ENCODE results near the gene EPHA4. TPM values are rescaled to one million over a fixed set of nuclear protein-coding genes. Genes with fewer than 3 reads are reported as not detected.

The EPHA4 gene
- total and polyA plus RNA-seq, 2 of the 4 experiments (the other 2 are of a cell fraction), result 36.9 to 132 TPM

DNA sequence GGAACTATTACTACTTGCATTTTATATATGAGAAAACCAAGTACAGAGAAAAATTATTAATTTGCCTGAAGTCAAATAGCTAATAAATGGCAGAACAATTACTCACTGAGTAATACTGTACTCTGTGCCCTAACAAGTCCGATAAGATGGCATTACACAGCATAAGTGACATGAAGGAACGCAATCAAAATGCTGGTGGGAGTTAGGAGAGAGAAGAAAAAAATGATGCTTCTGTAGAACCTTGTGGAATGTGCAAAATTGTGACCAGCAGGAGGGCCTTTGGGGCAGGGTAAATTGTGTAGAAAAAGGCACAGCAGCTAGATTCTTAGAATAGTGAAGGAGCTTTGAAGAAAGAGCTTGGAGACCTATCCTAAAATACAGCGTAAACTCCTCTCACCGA is 32.9 kb downstream of the EPHA4 start:
- Histone ChIP-seq H3K4ac (ENCODE audit: low read depth, low read length) (no peak overlapping the region), H3K9me1 (ENCODE audit: insufficient read depth, low read length) (no peaks in the 10 kb centered on the region), H2AFZ (replicated peaks; ENCODE audit: low read length, poor library complexity) (no peak overlapping the region), H3K27ac (ENCODE audit: insufficient read depth, low read length) (no peak overlapping the region), H3K18ac (ENCODE audit: low read depth, low read length) (no peak overlapping the region), H3K27me3 (ENCODE audit: control insufficient read depth, insufficient read depth, low read length) (no peaks in the 10 kb centered on the region), H3K4me3 (ENCODE audit: insufficient read depth, low read depth, low read length) (no peak overlapping the region), H3K9me3 (ENCODE audit: control insufficient read depth, insufficient read depth, low read length) (no peaks in the 10 kb centered on the region), H2AK5ac (ENCODE audit: low read depth, low read length) (no peak overlapping the region), H3K14ac (replicated peaks; ENCODE audit: low read depth, low read length) (no peak overlapping the region), H3K9ac (ENCODE audit: low read depth, low read length) (no peak overlapping the region), H3K36me3 (ENCODE audit: control insufficient read depth, insufficient read depth, low read length) (no peaks in the 10 kb centered on the region), H4K5ac (ENCODE audit: low read depth, low read length) (no peak overlapping the region), H3K4me1 (ENCODE audit: control insufficient read depth, insufficient read depth, low read length) (no peaks in the 10 kb centered on the region), H2BK15ac (ENCODE audit: low read depth, low read length) (no peak overlapping the region), H4K8ac (ENCODE audit: low read depth in 2 of 2, low read length in 2 of 2) (no peak overlapping the region), H2BK20ac (ENCODE audit: low read depth, low read length) (no peak overlapping the region), H4K20me1 (ENCODE audit: insufficient read depth, low read length) (no peaks in the 10 kb centered on the region), H4K91ac (ENCODE audit: insufficient read depth, low read depth, low read length) (no peak overlapping the region), H3K79me1 (ENCODE audit: low read depth in 1 of 2, low read length in 2 of 2) (peaks cover 5 to 20% of the 10 kb centered on the region in 2 experiments; a peak in 1 of 4 replicates), H3K56ac (ENCODE audit: extremely low read depth, insufficient read depth, low read length) (no peak overlapping the region), H3K23ac (ENCODE audit: low read depth, low read length) (no peak overlapping the region), H3K4me2 (ENCODE audit: low read depth, low read length) (no peak overlapping the region), H2BK5ac (ENCODE audit: low read depth, low read length, poor library complexity, severe bottlenecking) (no peak overlapping the region), H2BK120ac (ENCODE audit: low read depth, low read length) (no peak overlapping the region), H2AK9ac (replicated peaks; ENCODE audit: low read depth, low read length, poor library complexity) (no peak overlapping the region)
- DNase-seq (no peak), ATAC-seq (ENCODE audit: low read depth) (no peak)
- no TSS peak for BruUV-seq (replicated peaks)
- TF ChIP-seq RCOR1 (IDR thresholded peaks at IDR 0.05; ENCODE audit: insufficient replicate concordance, low read length) (no peak), SMC3 (IDR thresholded peaks at IDR 0.05; ENCODE audit: low read depth, low read length) (no peak), NFE2L2 (IDR thresholded peaks at IDR 0.05; ENCODE audit: low read depth, low read length) (no peak)
- in situ Hi-C loops (cut with MboI; ENCODE audit: low sequenced_read_pairs) (no loop called here), intact Hi-C loops (cut with micrococcal nuclease) (no loop called here), dilution Hi-C loops (cut with HindIII; ENCODE audit: low sequenced_read_pairs, unreplicated experiment) (no loop called here)
- ChIA-PET CTCF (no interaction called here), POLR2A (ENCODE audit: unreplicated experiment) (no interaction called here)
- WGBS, 2 experiments (ENCODE audit: extremely low coverage in 2 of 2, insufficient read length in 1 of 2), result 80% methylated on average over 2 of the region's 4 CpGs; no CpG with 5 or more reads in 1 of the 2 experiments
